Activated gamma-delta T cell (primary cell): ENCODE measurements around the gene SAC3D1.

Experiments used
- DNase-seq: peaks from one replicate; lab custom pipeline; 2025; lab: John Stamatoyannopoulos, UW

The SAC3D1 gene

DNA sequence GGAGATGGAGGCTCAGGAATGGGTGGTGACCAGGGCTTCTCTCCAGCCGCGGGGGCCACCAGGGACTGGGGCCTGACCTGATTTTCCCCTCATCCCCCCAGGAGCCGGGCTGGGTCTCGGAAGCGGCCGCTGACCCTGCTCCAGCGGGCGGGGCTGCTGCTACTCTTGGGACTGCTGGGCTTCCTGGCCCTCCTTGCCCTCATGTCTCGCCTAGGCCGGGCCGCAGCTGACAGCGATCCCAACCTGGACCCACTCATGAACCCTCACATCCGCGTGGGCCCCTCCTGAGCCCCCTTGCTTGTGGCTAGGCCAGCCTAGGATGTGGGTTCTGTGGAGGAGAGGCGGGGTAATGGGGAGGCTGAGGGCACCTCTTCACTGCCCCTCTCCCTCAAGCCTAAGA lies 46.8 kb downstream of the SAC3D1 start:
- no peak for DNase-seq

GRCh38 chr11:65089621-65090020 lies 48.6 kb downstream of the SAC3D1 start:
- no peak for DNase-seq

- DNase-seq: no peak
These were observed 49.6 kb downstream of the SAC3D1 start for GRCh38 chr11:65090628-65091027.
